ENCODE data around the gene FN1. TPM values are rescaled to one million over a fixed set of nuclear protein-coding genes. Genes with fewer than 3 reads are reported as not detected.

Gene FN1
- total RNA-seq, 1 experiment from 2014 or later = 11.1 TPM

DNA sequence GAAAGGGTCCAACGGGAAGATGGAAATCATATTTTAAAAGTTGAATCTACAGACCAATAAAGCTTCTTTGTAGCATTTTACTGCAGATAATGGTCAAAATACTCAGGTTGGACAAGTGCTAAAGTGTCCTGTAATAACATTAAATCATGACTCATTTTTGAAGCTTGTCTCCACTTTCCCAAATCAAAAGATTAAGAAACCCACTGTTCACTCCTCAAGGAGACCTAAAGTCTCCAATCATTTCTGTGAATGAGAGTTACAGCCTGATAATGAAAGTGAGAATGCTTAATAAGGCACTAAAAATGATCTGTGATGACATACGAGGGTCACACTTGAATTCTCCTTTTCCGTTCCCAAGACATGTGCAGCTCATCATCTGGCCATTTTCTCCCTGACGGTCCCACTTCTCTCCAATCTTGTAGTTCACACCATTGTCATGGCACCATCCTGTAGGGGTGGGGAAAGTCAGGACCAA, 70.6 kb downstream of the FN1 start:
- TF ChIP-seq ZNF274 (IDR thresholded peaks at IDR 0.05; ENCODE audit: low read depth, low read length) (no peak), TCF7L2 (IDR thresholded peaks at IDR 0.05; ENCODE audit: borderline replicate concordance, extremely low read depth, insufficient read depth, insufficient read length) (no peak), SP1 (IDR thresholded peaks at IDR 0.05; ENCODE audit: low read depth) (no peak), SIN3A (IDR thresholded peaks at IDR 0.05; ENCODE audit: low read depth) (no peak), EGR1 (IDR thresholded peaks at IDR 0.05; ENCODE audit: low read depth) (no peak), SRF (IDR thresholded peaks at IDR 0.05; ENCODE audit: low read depth) (no peak), CBX3 (IDR thresholded peaks at IDR 0.05; ENCODE audit: low read depth) (no peak), JUND (IDR thresholded peaks at IDR 0.05) (no peak), EZH2 (IDR thresholded peaks at IDR 0.05) (no peak), ELF1 (IDR thresholded peaks at IDR 0.05; ENCODE audit: borderline replicate concordance, low read depth) (no peak), POLR2A (IDR thresholded peaks at IDR 0.05; ENCODE audit: borderline replicate concordance, extremely low read depth, insufficient read depth, insufficient read length) (no peak), POLR2AphosphoS5 (IDR thresholded peaks at IDR 0.05; ENCODE audit: low read depth, low read length) (no peak), ZFX (IDR thresholded peaks at IDR 0.05) (no peak), FOSL1 (IDR thresholded peaks at IDR 0.05; ENCODE audit: low read depth) (no peak), RAD21 (IDR thresholded peaks at IDR 0.05; ENCODE audit: low read depth) (no peak), YY1 (IDR thresholded peaks at IDR 0.05; ENCODE audit: extremely low read depth, insufficient replicate concordance, low read depth, low read length) (no peak)
- TF ChIP-seq, protein P1, sequence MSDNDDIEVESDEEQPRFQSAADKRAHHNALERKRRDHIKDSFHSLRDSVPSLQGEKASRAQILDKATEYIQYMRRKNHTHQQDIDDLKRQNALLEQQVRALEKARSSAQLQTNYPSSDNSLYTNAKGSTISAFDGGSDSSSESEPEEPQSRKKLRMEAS (IDR thresholded peaks at IDR 0.05) = no peak
- TF ChIP-seq, protein P2, sequence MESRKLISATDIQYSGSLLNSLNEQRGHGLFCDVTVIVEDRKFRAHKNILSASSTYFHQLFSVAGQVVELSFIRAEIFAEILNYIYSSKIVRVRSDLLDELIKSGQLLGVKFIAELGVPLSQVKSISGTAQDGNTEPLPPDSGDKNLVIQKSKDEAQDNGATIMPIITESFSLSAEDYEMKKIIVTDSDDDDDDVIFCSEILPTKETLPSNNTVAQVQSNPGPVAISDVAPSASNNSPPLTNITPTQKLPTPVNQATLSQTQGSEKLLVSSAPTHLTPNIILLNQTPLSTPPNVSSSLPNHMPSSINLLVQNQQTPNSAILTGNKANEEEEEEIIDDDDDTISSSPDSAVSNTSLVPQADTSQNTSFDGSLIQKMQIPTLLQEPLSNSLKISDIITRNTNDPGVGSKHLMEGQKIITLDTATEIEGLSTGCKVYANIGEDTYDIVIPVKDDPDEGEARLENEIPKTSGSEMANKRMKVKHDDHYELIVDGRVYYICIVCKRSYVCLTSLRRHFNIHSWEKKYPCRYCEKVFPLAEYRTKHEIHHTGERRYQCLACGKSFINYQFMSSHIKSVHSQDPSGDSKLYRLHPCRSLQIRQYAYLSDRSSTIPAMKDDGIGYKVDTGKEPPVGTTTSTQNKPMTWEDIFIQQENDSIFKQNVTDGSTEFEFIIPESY (IDR thresholded peaks at IDR 0.05; ENCODE audit: extremely low read depth, insufficient replicate concordance, low read length) = no peak
- TF ChIP-seq, protein P3, sequence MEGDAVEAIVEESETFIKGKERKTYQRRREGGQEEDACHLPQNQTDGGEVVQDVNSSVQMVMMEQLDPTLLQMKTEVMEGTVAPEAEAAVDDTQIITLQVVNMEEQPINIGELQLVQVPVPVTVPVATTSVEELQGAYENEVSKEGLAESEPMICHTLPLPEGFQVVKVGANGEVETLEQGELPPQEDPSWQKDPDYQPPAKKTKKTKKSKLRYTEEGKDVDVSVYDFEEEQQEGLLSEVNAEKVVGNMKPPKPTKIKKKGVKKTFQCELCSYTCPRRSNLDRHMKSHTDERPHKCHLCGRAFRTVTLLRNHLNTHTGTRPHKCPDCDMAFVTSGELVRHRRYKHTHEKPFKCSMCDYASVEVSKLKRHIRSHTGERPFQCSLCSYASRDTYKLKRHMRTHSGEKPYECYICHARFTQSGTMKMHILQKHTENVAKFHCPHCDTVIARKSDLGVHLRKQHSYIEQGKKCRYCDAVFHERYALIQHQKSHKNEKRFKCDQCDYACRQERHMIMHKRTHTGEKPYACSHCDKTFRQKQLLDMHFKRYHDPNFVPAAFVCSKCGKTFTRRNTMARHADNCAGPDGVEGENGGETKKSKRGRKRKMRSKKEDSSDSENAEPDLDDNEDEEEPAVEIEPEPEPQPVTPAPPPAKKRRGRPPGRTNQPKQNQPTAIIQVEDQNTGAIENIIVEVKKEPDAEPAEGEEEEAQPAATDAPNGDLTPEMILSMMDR (IDR thresholded peaks at IDR 0.05 in 2 of 3, conservative IDR thresholded peaks at IDR 0.05 in 1 of 3; ENCODE audit: borderline replicate concordance in 1 of 3, insufficient read depth in 1 of 3, low read depth in 2 of 3, low read length in 2 of 3) = no peak
- TF ChIP-seq, protein P4, sequence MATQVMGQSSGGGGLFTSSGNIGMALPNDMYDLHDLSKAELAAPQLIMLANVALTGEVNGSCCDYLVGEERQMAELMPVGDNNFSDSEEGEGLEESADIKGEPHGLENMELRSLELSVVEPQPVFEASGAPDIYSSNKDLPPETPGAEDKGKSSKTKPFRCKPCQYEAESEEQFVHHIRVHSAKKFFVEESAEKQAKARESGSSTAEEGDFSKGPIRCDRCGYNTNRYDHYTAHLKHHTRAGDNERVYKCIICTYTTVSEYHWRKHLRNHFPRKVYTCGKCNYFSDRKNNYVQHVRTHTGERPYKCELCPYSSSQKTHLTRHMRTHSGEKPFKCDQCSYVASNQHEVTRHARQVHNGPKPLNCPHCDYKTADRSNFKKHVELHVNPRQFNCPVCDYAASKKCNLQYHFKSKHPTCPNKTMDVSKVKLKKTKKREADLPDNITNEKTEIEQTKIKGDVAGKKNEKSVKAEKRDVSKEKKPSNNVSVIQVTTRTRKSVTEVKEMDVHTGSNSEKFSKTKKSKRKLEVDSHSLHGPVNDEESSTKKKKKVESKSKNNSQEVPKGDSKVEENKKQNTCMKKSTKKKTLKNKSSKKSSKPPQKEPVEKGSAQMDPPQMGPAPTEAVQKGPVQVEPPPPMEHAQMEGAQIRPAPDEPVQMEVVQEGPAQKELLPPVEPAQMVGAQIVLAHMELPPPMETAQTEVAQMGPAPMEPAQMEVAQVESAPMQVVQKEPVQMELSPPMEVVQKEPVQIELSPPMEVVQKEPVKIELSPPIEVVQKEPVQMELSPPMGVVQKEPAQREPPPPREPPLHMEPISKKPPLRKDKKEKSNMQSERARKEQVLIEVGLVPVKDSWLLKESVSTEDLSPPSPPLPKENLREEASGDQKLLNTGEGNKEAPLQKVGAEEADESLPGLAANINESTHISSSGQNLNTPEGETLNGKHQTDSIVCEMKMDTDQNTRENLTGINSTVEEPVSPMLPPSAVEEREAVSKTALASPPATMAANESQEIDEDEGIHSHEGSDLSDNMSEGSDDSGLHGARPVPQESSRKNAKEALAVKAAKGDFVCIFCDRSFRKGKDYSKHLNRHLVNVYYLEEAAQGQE (IDR thresholded peaks at IDR 0.05; ENCODE audit: low read depth) = no peak
- Histone ChIP-seq H3K27ac (ENCODE audit: low read depth, low read length) (no peak overlapping the region), H3K9me3 (ENCODE audit: control insufficient read depth in 1 of 2, insufficient read depth in 1 of 2, low read depth in 1 of 2, low read length in 2 of 2) (no peaks in the 10 kb centered on the region), H3K36me3 (ENCODE audit: control insufficient read depth in 1 of 2, insufficient read depth in 2 of 2, low read length in 2 of 2) (peaks cover 0 to 10% of the 10 kb centered on the region in 2 experiments; a peak in 2 of 4 replicates), H2AFZ (ENCODE audit: low read depth, low read length, poor library complexity, severe bottlenecking) (no peak overlapping the region), H3K79me2 (ENCODE audit: insufficient read depth, low read length) (no peaks in the 10 kb centered on the region), H3K4me2 (ENCODE audit: low read length) (no peak overlapping the region), H3K4me1 (ENCODE audit: control insufficient read depth in 1 of 2, insufficient read depth in 2 of 2, low read length in 2 of 2) (no peaks in the 10 kb centered on the region), H4K20me1 (ENCODE audit: insufficient read depth) (no peaks in the 10 kb centered on the region), H3K9ac (ENCODE audit: low read length) (no peak overlapping the region), H3K9me2 (ENCODE audit: insufficient read depth) (no peaks in the 10 kb centered on the region), H3K27me3 (ENCODE audit: insufficient read depth, low read length) (no peaks in the 10 kb centered on the region), H3K4me3 (replicated peaks in 1 of 2; ENCODE audit: low read depth in 1 of 2, low read length in 2 of 2) (no peak overlapping the region)
- CTCF ChIA-PET = no interaction called here
- RAD21 ChIA-PET (ENCODE audit: low non-redundant PET in 1 of 2, low total read pairs in 2 of 2, uncharacterized antibody in 2 of 2, unreplicated experiment in 2 of 2) = no interaction called here
- intact Hi-C loops (cut with micrococcal nuclease) = no loop called here
- ATAC-seq (no peak), DNase-seq (ENCODE audit: low read depth, low spot score) (no peak)
- BruUV-seq (replicated peaks) = no TSS peak
- POLR2A ChIA-PET = no interaction called here
